ENCODE results near the gene NUDT14.

The NUDT14 gene

DNA sequence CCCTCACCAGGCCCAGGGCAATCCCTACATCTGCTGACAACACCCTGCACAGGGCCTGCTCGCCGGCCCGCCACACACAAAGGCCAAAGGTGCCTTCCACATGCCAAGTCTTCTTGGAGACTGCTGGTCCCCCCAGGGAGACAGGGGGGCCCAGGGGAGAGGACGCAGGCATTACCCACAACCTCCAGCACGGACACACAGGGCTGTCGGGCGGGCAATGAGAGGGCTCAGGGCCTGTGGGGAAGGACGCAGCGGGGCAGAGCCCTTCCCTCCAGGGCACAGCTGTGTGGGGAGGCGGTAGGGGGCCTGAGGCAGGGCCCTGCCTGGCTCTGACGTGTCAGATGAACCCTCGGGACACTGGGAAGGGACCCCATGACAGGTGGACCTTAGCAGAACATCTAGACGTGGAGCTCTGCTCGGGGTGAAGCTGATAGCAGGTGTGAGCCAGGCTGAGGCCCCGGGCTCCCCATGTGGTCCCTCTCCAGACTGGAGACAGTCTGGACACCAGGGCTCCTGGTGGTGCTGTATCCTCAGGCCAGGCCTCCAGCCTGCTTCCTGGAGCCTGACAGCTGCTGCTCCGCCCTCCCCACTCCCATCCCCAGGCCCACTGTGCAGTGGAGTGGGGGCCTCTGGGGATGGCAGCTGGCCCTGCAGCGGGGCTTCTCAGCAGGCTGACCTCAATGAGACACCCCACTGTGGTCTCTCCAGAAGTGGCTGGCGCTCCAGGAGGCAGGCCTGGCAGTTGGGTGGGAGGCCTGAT lies 31.6 kb upstream of the NUDT14 start:
- DNase-seq (ENCODE audit: low read depth): no peak

GRCh38 chr14:105211758-105212089 lies 30.6 kb upstream of the NUDT14 start:
- DNase-seq (ENCODE audit: low read depth): no peak

- DNase-seq (ENCODE audit: low read depth): no peak
These were observed 30.1 kb upstream of the NUDT14 start for GRCh38 chr14:105211086-105211757.

DNA sequence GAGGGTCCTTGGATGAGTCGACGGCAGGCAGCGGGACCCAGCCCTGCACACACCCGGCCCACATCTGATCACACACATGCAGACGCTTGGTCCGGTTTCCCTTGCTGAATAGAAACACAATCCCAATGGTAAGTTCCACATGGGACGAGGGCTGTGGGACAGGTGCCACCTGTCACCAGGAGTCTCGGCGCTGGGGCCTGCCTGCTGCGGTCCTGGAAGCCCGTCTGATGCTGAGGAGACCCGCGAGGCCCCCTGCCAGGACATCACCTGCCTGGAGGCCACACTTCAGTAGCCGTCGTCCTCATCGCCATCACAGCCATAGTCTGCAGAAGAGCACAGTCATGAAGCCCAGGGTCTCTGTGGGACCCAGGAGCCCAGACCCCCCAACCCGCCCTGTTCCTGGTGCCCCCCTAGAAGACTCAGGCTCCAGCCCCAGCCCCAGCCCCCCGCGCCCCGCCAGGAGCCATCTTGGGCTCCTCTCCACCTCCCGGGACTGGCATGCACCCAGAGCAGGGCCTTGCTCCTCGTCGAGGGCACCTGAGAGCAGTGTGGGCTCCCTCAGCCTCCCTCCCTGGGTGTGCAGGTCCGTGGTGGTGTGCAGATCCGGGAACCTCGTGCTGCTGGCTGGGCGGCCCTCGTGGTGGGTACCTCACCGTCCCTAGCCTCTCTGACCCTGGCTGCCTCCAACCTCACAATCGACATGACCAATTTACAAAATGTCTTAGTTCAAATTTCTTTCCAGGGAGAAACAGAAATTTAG lies 29.3 kb upstream of the NUDT14 start:
- no peak for DNase-seq (ENCODE audit: low read depth)

DNA sequence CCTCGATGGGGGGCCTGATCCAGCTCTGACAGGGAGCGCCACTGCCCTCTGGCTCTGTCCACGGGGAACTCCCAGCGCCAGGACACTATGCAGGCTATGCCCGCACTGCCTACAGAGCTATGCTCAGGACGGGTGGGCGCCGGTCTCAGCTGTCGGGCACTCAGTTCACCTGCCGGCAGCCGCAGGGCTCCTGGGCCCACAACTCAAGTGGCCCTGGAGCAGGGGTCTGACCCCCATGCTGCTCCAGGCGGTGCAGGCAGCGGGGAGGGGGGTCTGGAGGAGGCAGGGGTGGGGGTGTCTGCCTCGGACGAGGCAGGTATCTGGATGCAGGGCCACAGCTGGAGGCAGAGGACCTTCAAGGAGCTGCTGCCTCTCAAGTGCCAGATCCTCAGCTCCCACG lies 28.5 kb upstream of the NUDT14 start:
- DNase-seq (ENCODE audit: low read depth): no peak

GRCh38 chr14:105209091-105209490 lies 28.0 kb upstream of the NUDT14 start:
- no peak for DNase-seq (ENCODE audit: low read depth)

DNA sequence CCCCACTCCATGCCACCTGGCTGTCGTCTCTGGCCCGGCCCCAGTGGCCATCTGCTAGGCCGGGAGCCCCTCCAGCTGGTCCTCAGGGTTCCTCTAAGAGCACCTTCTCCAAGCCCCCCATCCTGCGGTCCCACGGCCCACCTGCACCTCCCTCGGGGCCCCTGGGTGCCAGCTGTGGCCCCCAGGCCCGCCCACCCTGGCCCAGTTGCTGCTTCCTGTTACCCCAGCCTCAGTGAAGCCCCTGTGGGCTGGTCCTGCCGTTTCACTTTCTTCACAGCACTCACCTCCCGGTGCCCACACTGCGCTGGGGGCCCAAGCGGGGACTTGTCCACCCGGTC lies 27.6 kb upstream of the NUDT14 start:
- DNase-seq (ENCODE audit: low read depth): no peak

DNA sequence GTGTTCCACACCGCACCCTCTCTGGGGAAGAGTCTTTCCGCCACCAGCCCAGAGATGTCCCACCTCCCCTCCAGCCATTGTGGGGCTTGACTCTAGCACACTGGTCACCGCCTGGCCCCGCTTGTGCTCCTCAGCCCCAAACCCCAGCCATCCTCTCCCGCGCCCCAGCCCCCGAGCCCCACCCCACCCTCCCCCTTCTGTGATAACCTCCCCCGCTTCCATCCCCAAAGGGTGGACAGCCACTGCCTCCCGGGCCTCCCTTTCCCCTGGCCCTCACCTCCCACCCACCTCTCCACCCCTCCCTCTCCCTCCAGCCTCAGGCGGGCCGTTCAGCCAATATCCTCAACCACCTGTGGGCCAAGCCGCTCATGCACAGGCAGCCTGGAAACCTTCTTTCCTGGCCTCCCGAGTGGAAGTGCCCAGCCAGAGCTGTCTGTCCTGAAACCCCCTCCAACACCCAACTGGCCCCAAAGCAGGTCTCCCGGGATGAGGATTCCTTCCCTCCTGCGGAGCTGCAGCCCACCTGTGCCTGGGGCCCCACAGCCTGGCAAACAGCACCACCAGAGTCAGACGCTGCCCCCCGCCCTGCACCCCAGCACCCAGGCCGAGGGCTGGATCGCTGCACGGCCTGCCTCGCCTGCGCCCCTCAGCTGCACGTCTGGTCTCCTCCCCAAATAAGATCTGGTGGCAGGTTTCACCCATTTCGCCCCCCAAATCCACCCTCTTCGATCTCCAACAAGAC lies 27.1 kb upstream of the NUDT14 start:
- DNase-seq (ENCODE audit: low read depth): no peak

- no peak for DNase-seq (ENCODE audit: low read depth)
These were observed 26.4 kb upstream of the NUDT14 start for GRCh38 chr14:105207460-105207901.

DNA sequence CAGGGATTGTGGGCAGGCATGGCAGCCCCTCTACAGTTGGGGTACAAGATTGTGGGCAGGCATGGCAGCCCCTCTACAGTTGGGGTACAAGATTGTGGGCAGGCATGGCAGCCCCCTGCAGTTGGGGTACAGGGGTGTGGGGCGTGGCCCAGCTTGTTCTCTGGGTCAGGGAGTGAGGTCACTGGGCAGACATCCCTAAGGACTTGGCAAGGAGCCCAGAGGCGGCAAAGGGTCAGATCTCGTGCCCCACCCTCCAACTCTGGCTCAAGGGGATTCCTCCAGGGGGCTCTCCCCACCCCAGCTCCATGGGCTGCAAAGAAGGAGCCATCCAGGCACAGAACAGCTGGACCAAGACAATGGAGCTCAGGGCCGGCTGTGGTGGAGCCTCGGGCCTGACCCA lies 25.8 kb upstream of the NUDT14 start:
- no peak for DNase-seq (ENCODE audit: low read depth)

DNA sequence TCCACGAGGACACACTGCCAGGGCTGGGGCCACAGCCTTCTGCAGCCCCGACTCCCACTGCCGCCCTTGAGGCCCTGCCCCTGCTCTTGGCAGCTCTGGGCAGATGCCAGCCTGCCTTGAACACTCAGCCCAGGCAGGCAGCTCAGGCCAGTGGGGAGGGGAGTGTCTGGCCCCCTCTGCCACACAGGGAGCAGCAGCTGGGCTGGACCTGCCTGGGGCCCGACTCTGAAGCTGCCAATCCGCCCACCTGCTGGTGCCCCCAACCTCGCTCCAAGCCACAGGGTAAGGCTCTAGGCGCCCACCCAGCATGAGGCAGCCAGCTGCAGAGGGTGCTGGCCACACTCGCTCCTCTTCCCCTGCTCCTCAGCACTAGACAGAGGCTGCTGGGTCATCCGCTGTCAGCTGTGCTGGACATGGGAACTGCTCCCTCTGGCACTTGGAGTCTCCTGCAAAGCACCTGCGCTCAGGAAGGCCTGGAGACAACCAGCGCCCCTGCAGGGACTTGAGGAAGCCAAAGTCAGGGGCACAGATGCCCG lies 24.6 kb upstream of the NUDT14 start:
- DNase-seq (ENCODE audit: low read depth): no peak

- DNase-seq (ENCODE audit: low read depth): no peak
These were observed 24.0 kb upstream of the NUDT14 start for GRCh38 chr14:105204931-105205672.

- DNase-seq (ENCODE audit: low read depth): no peak
These were observed 23.3 kb upstream of the NUDT14 start for GRCh38 chr14:105204206-105204930.

- no peak for DNase-seq (ENCODE audit: low read depth)
These were observed 22.6 kb upstream of the NUDT14 start for GRCh38 chr14:105203701-105204100.

DNA sequence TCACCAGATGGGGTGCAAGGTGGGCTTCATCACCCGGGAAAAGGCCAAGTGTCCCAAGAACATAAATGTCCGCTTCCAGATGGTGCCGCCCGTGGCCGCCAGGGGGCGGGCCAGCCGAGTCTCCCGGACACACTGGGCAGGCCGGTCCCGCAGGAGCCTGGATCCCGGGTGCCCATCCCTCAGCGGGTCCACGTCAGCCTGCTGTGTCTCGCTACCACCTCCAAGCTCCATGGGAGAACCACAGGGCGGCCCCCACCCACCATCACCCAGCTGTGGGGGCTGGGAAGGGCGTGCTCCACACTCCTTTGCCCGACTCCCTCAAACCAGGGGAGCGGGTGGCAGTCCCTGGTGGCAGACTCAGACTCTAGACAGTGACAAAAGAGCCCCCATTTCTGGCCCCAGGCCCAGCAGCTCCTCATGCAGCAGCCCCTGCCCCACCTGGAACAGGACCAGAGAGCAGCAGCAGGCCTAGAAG lies 22.0 kb upstream of the NUDT14 start:
- DNase-seq (ENCODE audit: low read depth): peak; percentile 23

DNA sequence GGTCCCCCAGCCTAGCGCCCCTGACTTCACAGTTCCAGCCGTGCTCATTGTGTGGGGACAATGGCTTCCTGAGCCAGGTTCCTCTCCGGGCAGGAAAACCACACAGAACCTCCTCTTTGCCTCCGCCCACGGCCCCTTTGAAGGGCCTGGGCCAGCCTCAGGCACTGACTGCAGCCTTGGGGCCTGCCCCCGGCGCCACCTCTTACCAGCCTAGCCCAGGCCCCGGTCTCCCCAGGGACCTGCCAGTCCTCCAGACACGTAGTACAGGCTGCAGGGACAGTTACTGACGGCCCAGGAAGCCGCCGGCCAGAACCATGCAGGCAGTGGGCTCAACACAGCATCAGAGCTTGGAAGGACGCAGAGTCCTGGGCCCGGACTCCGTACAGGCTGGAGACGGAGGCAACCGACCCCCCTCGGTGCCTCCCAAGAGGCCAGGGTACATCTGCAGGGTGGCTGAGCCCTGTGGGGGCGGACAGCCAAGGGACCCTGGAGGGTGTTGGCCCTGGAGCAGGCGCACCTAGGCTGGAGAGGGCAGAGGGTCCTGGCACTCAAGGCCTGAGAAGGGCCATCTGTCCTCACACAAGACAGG lies 20.9 kb upstream of the NUDT14 start:
- DNase-seq (ENCODE audit: low read depth): no peak

- DNase-seq (ENCODE audit: low read depth): no peak
These were observed 20.2 kb upstream of the NUDT14 start for GRCh38 chr14:105201156-105201924.

DNA sequence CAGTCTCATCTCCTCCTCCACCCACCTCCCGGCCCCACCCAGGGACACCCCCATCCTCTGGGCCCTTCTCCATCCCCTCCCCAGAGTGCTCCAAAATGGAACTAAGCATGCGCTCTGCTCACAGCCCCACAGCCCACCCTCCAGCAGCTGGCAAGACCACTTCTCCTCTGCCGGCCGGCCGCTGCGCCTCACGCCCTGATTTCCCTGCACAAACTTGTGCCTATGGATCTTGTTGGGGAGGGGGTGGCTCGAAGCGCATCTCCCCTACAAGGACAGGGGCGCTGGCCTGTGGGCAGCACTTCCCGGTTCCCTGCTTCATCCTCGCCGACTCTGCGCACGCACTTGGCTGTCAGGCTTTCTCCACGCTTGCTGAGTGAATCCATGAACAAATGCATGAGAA lies 19.5 kb upstream of the NUDT14 start:
- no peak for DNase-seq (ENCODE audit: low read depth)

DNA sequence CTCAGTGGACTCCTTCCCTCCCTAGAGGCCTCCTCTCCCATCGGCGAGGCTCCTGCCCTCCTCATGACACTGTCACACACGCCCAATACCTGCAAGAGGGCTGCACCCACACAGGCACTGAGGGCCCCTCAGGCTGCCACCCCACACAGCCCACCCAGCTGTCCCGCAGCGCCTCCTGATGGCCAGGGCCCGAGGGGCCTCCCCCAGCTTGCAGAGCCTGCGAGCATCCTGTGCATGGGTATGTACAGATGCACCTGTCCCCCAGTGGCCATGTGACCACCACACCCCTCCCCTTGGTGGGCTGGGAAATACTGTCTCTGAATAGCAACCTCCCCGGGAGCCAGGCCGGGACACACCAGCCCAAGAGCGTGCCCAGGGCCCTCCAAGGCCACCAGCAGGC lies 19.0 kb upstream of the NUDT14 start:
- no peak for DNase-seq (ENCODE audit: low read depth)

DNA sequence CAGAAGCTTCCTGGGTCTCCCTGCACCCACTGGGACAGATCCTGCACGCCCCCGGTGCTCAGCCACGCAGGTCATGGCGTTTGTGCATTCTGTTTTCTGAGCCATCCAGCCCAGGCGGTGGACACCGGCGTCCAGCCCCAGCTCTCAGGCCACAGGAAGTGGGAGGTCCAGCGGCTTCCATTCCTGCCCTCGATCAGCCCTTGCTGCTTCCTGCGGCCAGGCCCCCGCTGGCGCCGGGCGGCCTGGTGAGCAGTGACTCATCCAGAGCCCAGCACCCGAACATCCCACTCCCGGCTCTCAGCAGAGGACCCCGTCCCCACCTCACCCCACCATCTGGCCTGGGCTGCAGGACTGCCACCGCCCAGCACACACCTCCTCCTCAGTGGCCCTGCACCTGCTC lies 18.0 kb upstream of the NUDT14 start:
- DNase-seq (ENCODE audit: low read depth): no peak

Measured in GM04504 (cell line).